Spinal cord (tissue), 10 donors: ENCODE measurements around the gene SOAT1. TPM values are rescaled to one million over a fixed set of nuclear protein-coding genes. Genes with fewer than 3 reads are reported as not detected.

Experiments
- DNase-seq, 6 donors: peaks; one replicate each; pipeline versions ENCODE4 v3.0.0 to v3.0.0-alpha.2; 2013 to 2015; ENCODE audit warnings: low spot score in 6 of 6, low read depth in 4 of 6
- H3K27ac ChIP-seq: one replicate; pipeline ENCODE4 v1.5.1; 2013; ENCODE audit warnings: low read depth, low read length, control low read depth
- H3K27me3 ChIP-seq: one replicate; pipeline ENCODE4 v1.6.1; 2013; ENCODE audit warnings: low read length; ENCODE audit not compliant: control insufficient read depth, insufficient read depth
- H3K36me3 ChIP-seq: one replicate; pipeline ENCODE4 v1.6.1; 2013; ENCODE audit warnings: low read length; ENCODE audit not compliant: control insufficient read depth, insufficient read depth
- H3K4me1 ChIP-seq: one replicate; pipeline ENCODE4 v1.6.1; 2013; ENCODE audit warnings: low read length; ENCODE audit not compliant: control insufficient read depth, insufficient read depth
- H3K4me3 ChIP-seq: one replicate; pipeline ENCODE4 v1.5.1; 2013; ENCODE audit warnings: low read depth, low read length, control low read depth
- H3K9me3 ChIP-seq: one replicate; pipeline ENCODE4 v1.6.1; 2013; ENCODE audit warnings: low read length; ENCODE audit not compliant: control insufficient read depth, insufficient read depth
- WGBS: methylation state at CpG from one replicate; pipeline ENCODE4 v1.1.5; 2013; ENCODE audit warnings: missing lambda C conversion rate; ENCODE audit not compliant: insufficient coverage; 5-methylcytosine and 5-hydroxymethylcytosine counted together
- polyA plus RNA-seq, 2 donors: library from polyadenylated mRNA; unstranded; fragments of 120-200 nt; gene quantifications; one replicate each; pipeline ENCODE4 v1.2.1, GENCODE V29; 2013; ENCODE audit not compliant: insufficient read length in 2 of 2
- total RNA-seq, 2 donors: library from RNA; depleted of rRNA in 1 of 2; stranded (reverse); fragments of 120-200 nt in 1 of 2; fragments of >200 nt in 1 of 2; gene quantifications; one replicate each; pipeline versions ENCODE4 v1.2.3 to v1.2.4, GENCODE V29; 2013 to 2014
- donor health status: healthy.

The SOAT1 gene
- total and polyA plus RNA-seq, 4 donors: 14.1 to 19.6 (median 16.8) TPM

DNA sequence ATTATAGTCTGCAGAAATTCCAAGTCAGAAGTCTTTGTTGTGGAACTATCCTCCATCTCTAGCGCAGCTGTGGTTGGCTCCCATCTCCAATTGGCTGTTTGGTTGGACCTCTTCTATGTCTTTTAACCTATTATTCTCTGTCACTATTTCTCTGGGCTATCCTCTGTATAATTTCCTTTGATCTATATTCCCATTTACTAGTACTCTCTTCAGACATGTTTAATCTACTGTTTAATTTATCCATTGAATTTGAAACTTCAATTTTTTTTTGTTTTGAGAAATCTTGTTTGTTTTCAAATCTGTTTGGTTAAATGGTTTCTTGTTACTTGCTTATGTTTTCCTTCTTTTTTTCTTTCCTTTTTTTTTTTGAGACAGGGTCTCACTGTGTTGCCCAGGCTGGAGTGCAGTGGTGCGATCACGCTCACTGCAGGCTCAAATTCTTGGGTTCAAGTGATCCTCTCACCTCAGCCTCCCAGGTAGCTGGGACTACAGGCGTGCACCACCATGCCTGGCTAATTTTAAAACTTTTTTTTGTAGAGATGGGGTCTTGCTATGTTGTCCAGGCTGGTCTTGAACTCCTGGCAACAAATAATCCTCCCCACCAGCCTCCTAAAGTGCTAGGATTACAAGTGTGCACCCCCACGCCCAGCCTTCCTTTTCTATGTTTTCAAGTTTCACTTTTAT is 28.1 kb downstream of the SOAT1 start:
- Histone ChIP-seq H3K4me1 (no peaks in the 10 kb centered on the region), H3K27me3 (no peaks in the 10 kb centered on the region)

DNA sequence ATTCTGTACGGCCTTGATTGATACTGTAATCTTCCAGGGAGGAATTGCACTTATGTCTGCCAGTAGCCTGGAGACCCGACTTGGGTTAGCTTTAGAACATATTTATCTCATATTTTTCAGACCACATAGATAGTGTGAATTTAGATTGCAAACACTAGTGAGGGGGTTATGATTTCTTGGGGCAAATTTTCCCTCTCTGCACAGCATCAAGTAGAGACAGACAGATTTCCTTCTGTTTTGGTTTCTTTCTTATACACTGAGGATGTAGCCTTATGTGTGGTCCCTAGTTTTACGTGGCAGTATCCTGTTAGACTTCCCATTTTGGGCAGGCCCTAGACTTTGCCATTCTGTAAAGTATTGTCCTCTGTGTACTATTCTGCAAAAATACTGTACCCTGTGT is 29.0 kb downstream of the SOAT1 start:
- H3K27me3 ChIP-seq: no peaks in the 10 kb centered on the region
- H3K4me1 ChIP-seq: no peaks in the 10 kb centered on the region
- WGBS: 86% methylated on average over 1 of the region's 3 CpGs
- no peak overlapping the region for H3K27ac ChIP-seq
- no peaks in the 10 kb centered on the region for H3K9me3 ChIP-seq
- DNase-seq: no peak
- H3K36me3 ChIP-seq: peaks cover 4% of the 10 kb centered on the region
- H3K4me3 ChIP-seq: no peak overlapping the region

More for the DNA sequence above, 28.1 kb downstream of the SOAT1 start:
- 90% methylated on average over 1 of the region's 5 CpGs for WGBS
- no peak for DNase-seq
- no peak overlapping the region for H3K27ac ChIP-seq
- H3K9me3 ChIP-seq: no peaks in the 10 kb centered on the region
- H3K4me3 ChIP-seq: no peak overlapping the region
- H3K36me3 ChIP-seq: peaks cover 4% of the 10 kb centered on the region

- Histone ChIP-seq H3K4me3 (no peak overlapping the region), H3K27me3 (no peaks in the 10 kb centered on the region), H3K27ac (no peak overlapping the region), H3K9me3 (no peaks in the 10 kb centered on the region), H3K4me1 (no peaks in the 10 kb centered on the region), H3K36me3 (peaks cover 4% of the 10 kb centered on the region)
- DNase-seq: no peak
- no CpG with 5 or more reads among the region's 4 CpGs for WGBS
Observed at GRCh38 chr1:179323436-179323835, 29.8 kb downstream of the SOAT1 start.

DNA sequence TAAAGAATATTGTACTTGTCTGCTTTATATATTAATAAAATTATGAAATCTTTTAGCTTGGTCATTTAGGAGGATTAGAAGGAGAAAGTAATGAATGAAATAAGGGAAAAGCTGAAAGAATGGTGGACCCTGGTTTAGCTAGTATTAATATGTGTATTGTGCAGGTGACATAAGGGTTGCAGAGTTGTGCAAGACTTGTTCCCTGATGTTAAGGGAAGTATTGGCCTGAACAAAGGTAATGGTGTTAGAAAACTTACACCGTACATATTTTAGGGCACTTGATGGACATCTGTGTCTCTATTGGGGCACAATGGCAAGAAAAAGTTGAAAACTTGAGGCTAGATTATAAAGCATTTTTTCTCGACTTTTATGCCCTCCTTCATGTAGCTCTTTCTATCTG is 32.2 kb downstream of the SOAT1 start:
- H3K4me1 ChIP-seq: no peaks in the 10 kb centered on the region
- H3K36me3 ChIP-seq: no peaks in the 10 kb centered on the region
- H3K27me3 ChIP-seq: no peaks in the 10 kb centered on the region
- no peaks in the 10 kb centered on the region for H3K9me3 ChIP-seq
- no peak overlapping the region for H3K4me3 ChIP-seq
- WGBS: 100% methylated on average over 1 of the region's 2 CpGs
- no peak overlapping the region for H3K27ac ChIP-seq
- DNase-seq: no peak

GRCh38 chr1:179326746-179327145 is 33.1 kb downstream of the SOAT1 start:
- Histone ChIP-seq H3K27me3 (no peaks in the 10 kb centered on the region), H3K9me3 (no peaks in the 10 kb centered on the region), H3K27ac (no peak overlapping the region), H3K36me3 (no peaks in the 10 kb centered on the region), H3K4me3 (no peak overlapping the region), H3K4me1 (no peaks in the 10 kb centered on the region)
- DNase-seq: no peak
- 100% methylated on average over 2 of the region's 3 CpGs for WGBS

DNA sequence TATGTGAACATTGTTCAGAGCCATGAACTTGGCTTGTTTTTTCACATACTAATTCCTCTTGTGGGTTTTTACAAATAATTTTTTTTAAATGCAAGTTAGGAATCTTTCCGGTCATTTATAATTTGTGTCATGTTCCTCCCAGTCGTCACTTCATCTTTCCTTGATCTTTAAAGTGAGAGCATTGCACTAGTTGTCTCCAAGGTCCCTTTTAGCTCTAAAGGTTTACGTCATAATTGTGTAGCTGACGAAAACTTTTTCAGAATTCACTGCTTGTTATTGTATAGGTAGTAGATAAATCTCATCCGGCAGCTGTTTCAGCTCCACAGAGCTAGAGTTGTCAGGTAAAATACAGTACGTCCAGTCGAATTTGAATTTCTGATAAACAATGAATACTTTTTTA is 33.6 kb downstream of the SOAT1 start:
- no peak overlapping the region for H3K4me3 ChIP-seq
- DNase-seq: no peak

DNA sequence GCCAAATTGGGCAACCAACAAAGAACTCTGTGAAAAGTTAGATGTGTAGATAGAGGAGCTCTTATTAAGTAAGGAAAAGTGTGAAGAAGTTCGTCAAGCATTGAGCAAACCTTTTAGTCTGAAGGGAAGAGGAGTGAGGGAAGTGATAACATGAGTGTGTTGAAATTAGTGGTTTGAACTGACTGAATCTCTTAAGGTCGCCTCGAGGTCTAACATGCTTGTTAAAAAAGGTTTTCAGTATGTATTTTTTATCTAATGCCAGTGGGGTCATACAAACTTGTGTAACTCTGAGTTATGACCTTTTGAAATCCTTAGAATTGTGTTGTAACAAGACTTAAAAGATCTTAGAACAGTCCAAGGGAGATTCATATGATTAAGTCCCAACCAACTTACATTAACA is 34.1 kb downstream of the SOAT1 start:
- DNase-seq: no peak

More for the DNA sequence above, 33.6 kb downstream of the SOAT1 start:
- H3K9me3 ChIP-seq: no peaks in the 10 kb centered on the region
- 92% methylated on average over 5 of the region's 7 CpGs for WGBS
- no peaks in the 10 kb centered on the region for H3K36me3 ChIP-seq
- H3K4me1 ChIP-seq: no peaks in the 10 kb centered on the region
- no peaks in the 10 kb centered on the region for H3K27me3 ChIP-seq
- H3K27ac ChIP-seq: no peak overlapping the region

GRCh38 chr1:179329862-179330261 is 36.3 kb downstream of the SOAT1 start:
- Histone ChIP-seq H3K4me1 (no peaks in the 10 kb centered on the region), H3K4me3 (no peak overlapping the region), H3K27me3 (no peaks in the 10 kb centered on the region), H3K27ac (no peak overlapping the region), H3K36me3 (no peaks in the 10 kb centered on the region), H3K9me3 (no peaks in the 10 kb centered on the region)
- DNase-seq: no peak
- WGBS: no CpG with 5 or more reads among the region's 2 CpGs

More for the DNA sequence above, 34.1 kb downstream of the SOAT1 start:
- Histone ChIP-seq H3K27me3 (no peaks in the 10 kb centered on the region), H3K4me3 (no peak overlapping the region), H3K4me1 (no peaks in the 10 kb centered on the region), H3K36me3 (no peaks in the 10 kb centered on the region), H3K27ac (no peak overlapping the region), H3K9me3 (no peaks in the 10 kb centered on the region)
- WGBS: 90% methylated on average over 3 of the region's 3 CpGs

- H3K27me3 ChIP-seq: no peaks in the 10 kb centered on the region
- H3K36me3 ChIP-seq: peaks cover 5% of the 10 kb centered on the region
- H3K4me1 ChIP-seq: no peaks in the 10 kb centered on the region
- H3K4me3 ChIP-seq: no peak overlapping the region
- H3K9me3 ChIP-seq: no peaks in the 10 kb centered on the region
- H3K27ac ChIP-seq: no peak overlapping the region
- no peak for DNase-seq
- WGBS: 90% methylated on average over 2 of the region's 4 CpGs
Observed at GRCh38 chr1:179334440-179334839, 40.8 kb downstream of the SOAT1 start.

DNA sequence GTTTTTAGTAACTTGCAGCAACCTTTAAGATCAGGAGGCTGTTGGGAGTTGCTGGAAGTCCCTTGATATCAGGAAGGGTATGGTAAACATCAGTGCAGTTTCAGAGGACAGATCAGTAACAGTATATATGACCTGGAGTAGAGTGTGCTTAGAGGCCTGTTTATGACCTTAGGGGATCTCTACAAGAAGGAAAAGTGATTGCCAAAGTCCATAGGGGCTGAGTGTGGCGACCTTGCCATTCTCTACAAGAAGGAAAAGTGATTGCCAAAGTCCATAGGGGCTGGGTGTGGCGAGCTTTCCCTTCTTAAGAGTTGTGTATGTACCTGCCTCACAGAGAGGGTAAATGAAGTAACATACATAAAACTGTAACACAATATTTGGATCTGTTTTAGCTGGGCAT is 43.7 kb downstream of the SOAT1 start:
- Histone ChIP-seq H3K36me3 (peaks cover 5% of the 10 kb centered on the region), H3K9me3 (no peaks in the 10 kb centered on the region), H3K4me1 (no peaks in the 10 kb centered on the region), H3K27ac (no peak overlapping the region), H3K27me3 (no peaks in the 10 kb centered on the region), H3K4me3 (no peak overlapping the region)
- WGBS: 92% methylated on average over 2 of the region's 2 CpGs
- DNase-seq: no peak
